Uterus (tissue), 4 donors: ENCODE measurements around the gene PPP2R5E. TPM values are rescaled to one million over a fixed set of nuclear protein-coding genes. Genes with fewer than 3 reads are reported as not detected.

Experiments used
- DNase-seq, 2 donors: peaks; one replicate each; pipeline ENCODE4 v3.0.0-alpha.2; 2019 to 2020
- H3K27ac ChIP-seq, 2 donors: fragments of 200-600 bp; sonication (generic); 1 replicate in 1 of 2; 2 replicates in 1 of 2; pipeline ENCODE4 v1.5.1; 2016 to 2018
- H3K27me3 ChIP-seq, 2 donors: fragments of 200-600 bp; sonication (generic); one replicate each; pipeline ENCODE4 v1.5.1; 2018 to 2019; ENCODE audit warnings: control low read depth in 1 of 2
- H3K36me3 ChIP-seq, 2 donors: fragments of 200-600 bp; sonication (generic); one replicate each; pipeline ENCODE4 v1.5.1; 2019; ENCODE audit warnings: control low read depth in 1 of 2
- H3K4me1 ChIP-seq, 2 donors: fragments of 200-600 bp; sonication (generic); one replicate each; pipeline ENCODE4 v1.5.1; 2018 to 2019; ENCODE audit warnings: control low read depth in 1 of 2
- H3K4me3 ChIP-seq, 2 donors: fragments of 200-600 bp; sonication (generic); 1 replicate in 1 of 2; 2 replicates in 1 of 2; pipeline ENCODE4 v1.5.1; 2018 to 2019; ENCODE audit warnings: mild to moderate bottlenecking in 1 of 2
- H3K9me3 ChIP-seq, 2 donors: fragments of 200-600 bp; sonication (generic); one replicate each; pipeline ENCODE4 v1.5.1; 2019; ENCODE audit warnings: control low read depth in 1 of 2
- POLR2A ChIP-seq, 2 donors: fragments of 450-650 bp; IDR thresholded peaks; one replicate each; pipeline ENCODE4 v1.6.1; 2016; ENCODE audit warnings: antibody characterized with exemption in 2 of 2, mild to moderate bottlenecking in 1 of 2, moderate library complexity in 1 of 2
- intact Hi-C: fragments of 100-400 bp; cut with DNase I; formaldehyde crosslinking; loops from one replicate; pipeline ENCODE4 v1.15.1; 2023; ENCODE audit warnings: low total_unique reads
- total RNA-seq, 4 donors: library from RNA; depleted of rRNA in 3 of 4; stranded (reverse); fragments of >200 nt in 3 of 4; gene quantifications; one replicate each; pipeline versions ENCODE4 v1.1.0 to v1.2.4, GENCODE V29; 2014 to 2023
- TF ChIP-seq, protein P1 (sequence below), 4 experiments: fragments of 200-600 bp in 2 of 4; fragments of 450-650 bp in 2 of 4; sonication (generic) in 2 of 4; IDR thresholded peaks; one replicate each; pipeline ENCODE4 v1.5.1; 2016 to 2019; ENCODE audit warnings: antibody characterized with exemption in 4 of 4, mild to moderate bottlenecking in 2 of 4, moderate library complexity in 1 of 4
- donor health status: DM: yes; HTN: yes; CAD: no.

The PPP2R5E gene
- total RNA-seq, 4 donors from 2014 or later: 20.0 to 62.0 (median 42.3) TPM

DNA sequence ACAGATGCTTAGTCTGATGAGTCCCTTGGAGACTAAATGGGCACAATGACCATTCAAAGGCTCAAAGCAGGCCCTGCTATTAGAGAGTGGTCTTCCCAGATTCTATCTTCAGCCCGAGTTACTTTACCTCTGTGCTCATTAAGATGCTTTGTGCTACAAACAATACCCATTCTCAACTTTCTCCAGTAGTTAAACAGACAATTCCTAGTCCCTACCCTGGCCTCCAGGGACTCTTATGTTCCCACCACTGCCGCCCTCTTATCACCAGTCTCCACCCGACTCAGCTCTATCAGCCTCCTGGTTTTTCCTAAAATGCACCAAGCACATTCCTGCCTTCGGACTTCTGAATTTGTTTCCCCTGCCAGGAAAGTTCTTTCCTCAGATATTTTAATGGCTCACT, 198.8 kb downstream of the PPP2R5E start:
- TF ChIP-seq, protein P1, sequence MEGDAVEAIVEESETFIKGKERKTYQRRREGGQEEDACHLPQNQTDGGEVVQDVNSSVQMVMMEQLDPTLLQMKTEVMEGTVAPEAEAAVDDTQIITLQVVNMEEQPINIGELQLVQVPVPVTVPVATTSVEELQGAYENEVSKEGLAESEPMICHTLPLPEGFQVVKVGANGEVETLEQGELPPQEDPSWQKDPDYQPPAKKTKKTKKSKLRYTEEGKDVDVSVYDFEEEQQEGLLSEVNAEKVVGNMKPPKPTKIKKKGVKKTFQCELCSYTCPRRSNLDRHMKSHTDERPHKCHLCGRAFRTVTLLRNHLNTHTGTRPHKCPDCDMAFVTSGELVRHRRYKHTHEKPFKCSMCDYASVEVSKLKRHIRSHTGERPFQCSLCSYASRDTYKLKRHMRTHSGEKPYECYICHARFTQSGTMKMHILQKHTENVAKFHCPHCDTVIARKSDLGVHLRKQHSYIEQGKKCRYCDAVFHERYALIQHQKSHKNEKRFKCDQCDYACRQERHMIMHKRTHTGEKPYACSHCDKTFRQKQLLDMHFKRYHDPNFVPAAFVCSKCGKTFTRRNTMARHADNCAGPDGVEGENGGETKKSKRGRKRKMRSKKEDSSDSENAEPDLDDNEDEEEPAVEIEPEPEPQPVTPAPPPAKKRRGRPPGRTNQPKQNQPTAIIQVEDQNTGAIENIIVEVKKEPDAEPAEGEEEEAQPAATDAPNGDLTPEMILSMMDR (IDR thresholded peaks at IDR 0.05): no peak
- TF ChIP-seq POLR2A (IDR thresholded peaks at IDR 0.05): no peak
- Histone ChIP-seq H3K27me3 (no peaks in the 10 kb centered on the region), H3K27ac (no peak overlapping the region)

DNA sequence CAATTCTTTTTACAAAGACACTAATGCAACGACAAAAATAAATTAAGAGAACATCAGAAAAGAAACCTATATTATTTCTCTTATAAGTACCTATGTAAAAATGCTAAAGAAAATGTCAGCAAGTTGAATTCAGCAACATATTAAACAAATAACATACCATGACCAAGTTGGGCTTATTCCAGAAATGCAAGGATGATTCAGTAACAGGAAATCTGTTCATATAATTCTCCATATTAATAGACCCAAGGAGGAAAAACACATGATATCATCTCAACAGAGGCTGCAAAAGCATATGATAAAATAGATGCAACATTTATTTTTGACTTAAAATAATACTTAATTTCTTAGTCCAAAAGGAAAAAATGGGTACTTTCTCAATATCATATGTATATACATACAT, 199.3 kb downstream of the PPP2R5E start:
- no peak for TF ChIP-seq POLR2A (IDR thresholded peaks at IDR 0.05)
- TF ChIP-seq, protein P1 (IDR thresholded peaks at IDR 0.05): no peak
- DNase-seq: no peak
- Histone ChIP-seq H3K4me1 (no peaks in the 10 kb centered on the region), H3K27me3 (no peaks in the 10 kb centered on the region), H3K36me3 (no peaks in the 10 kb centered on the region), H3K9me3 (no peaks in the 10 kb centered on the region), H3K4me3 (no peak overlapping the region), H3K27ac (no peak overlapping the region)
- intact Hi-C loops: no loop called here

More for the DNA sequence above, 198.8 kb downstream of the PPP2R5E start:
- Histone ChIP-seq H3K4me1 (no peaks in the 10 kb centered on the region), H3K36me3 (no peaks in the 10 kb centered on the region), H3K4me3 (no peak overlapping the region), H3K9me3 (no peaks in the 10 kb centered on the region)
- no peak for DNase-seq
- intact Hi-C loops: no loop called here

DNA sequence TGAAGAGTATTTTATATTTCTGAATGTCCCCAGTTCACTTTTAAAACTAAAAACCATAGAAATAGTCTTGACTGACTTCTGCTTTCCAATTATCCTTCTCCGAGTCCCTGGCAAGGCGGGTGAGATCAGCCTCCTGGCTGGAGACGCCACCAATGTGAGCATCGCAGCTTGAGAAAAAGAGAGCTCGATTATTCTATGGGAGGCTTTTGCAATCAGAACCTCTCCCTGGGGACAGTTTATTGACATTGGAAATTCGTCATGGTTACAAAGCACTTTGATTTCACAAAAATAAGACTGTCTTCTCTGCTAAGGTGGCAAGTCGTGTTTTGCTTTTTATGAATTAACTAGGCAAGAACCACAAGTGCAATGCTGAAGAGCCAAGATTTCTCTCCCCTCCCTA, 200.8 kb downstream of the PPP2R5E start:
- no peaks in the 10 kb centered on the region for H3K9me3 ChIP-seq
- no peaks in the 10 kb centered on the region for H3K36me3 ChIP-seq
- H3K4me3 ChIP-seq: no peak overlapping the region
- H3K27ac ChIP-seq: no peak overlapping the region
- no peak for TF ChIP-seq POLR2A (IDR thresholded peaks at IDR 0.05)
- TF ChIP-seq, protein P1 (IDR thresholded peaks at IDR 0.05): no peak
- intact Hi-C loops: no loop called here
- DNase-seq: no peak
- no peaks in the 10 kb centered on the region for H3K4me1 ChIP-seq
- H3K27me3 ChIP-seq: no peaks in the 10 kb centered on the region

DNA sequence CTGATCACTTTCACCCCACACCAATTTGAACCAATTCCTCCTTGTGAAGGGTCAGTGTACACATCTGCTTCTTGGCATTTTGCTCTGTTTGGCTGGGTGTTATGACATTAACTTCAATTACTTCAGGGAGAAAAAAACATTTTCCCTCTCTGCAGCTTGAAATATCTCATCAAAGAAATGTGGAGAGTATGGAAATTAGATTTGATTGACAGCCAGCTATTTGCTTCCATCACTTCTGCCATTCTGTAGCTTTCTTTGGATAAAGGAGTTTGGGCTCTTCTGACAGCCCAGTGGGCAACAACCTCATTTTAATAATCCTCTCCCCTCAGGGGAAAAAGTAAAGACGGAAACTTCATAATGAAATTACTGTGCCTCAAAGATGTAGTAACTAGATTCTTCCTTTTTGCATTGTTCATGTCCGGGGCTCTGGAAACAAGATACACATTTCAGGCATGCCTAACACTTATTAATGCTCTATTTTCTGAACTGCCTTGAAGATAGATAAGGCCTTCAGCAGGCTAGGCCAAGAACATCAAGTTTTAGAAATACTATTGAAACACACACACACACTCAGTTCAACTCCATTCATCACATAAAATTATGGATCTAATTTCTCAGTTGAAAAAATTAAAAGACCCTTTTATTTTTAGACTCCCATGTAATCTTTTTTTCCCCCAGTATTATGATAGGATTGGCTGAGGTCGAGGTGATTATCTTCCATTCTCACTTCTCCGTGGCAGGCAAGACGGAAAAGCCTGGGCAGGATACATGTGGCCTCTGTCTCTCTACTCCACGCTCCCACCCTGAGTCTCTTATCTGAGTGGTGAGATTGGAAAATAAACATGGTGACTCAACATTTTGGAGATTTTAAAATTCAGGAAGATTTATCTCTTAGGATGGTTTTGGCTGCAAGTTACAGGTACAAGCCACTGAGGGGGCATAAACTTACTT, 214.1 kb downstream of the PPP2R5E start:
- no peak overlapping the region for H3K4me3 ChIP-seq
- intact Hi-C loops: no loop called here
- no peaks in the 10 kb centered on the region for H3K4me1 ChIP-seq
- no peaks in the 10 kb centered on the region for H3K9me3 ChIP-seq
- H3K27me3 ChIP-seq: no peaks in the 10 kb centered on the region
- TF ChIP-seq, protein P1 (IDR thresholded peaks at IDR 0.05): no peak
- no peak for TF ChIP-seq POLR2A (IDR thresholded peaks at IDR 0.05)
- DNase-seq: no peak
- H3K27ac ChIP-seq: no peak overlapping the region
- H3K36me3 ChIP-seq: no peaks in the 10 kb centered on the region

DNA sequence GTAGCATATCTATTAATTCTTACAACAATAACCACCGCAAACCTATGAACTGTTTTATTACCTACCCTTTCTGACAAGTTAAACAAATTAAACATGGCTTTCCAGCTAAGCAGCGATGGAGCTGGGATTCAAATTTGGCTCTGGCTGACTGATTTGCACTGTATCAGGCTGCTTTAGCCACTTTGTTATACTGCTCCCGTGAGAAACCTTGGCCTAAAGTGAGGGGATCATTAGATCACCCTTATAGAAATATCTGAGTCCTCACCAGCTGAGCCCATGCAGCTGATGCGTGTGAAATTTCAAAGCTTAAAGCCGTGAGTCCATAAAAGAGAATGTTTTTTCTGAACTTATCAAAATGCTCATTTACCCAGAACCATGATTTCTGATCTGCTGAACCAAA, 216.3 kb downstream of the PPP2R5E start:
- H3K4me1 ChIP-seq: no peaks in the 10 kb centered on the region
- H3K27ac ChIP-seq: no peak overlapping the region
- DNase-seq: no peak
- no peak for TF ChIP-seq POLR2A (IDR thresholded peaks at IDR 0.05)
- TF ChIP-seq, protein P1 (IDR thresholded peaks at IDR 0.05): no peak
- H3K9me3 ChIP-seq: no peaks in the 10 kb centered on the region
- no peaks in the 10 kb centered on the region for H3K27me3 ChIP-seq
- no peak overlapping the region for H3K4me3 ChIP-seq
- intact Hi-C loops: no loop called here
- no peaks in the 10 kb centered on the region for H3K36me3 ChIP-seq
